Umbilical cord (tissue), 2 donors: ENCODE data around the gene TMEM171. TPM values are rescaled to one million over a fixed set of nuclear protein-coding genes. Genes with fewer than 3 reads are reported as not detected.

ENCODE experiments used
- DNase-seq: peaks from one replicate; pipeline ENCODE4 v3.0.0-alpha.2; 2015; ENCODE audit warnings: low spot score
- total RNA-seq: library from RNA; depleted of rRNA; stranded (reverse); fragments of >200 nt; gene quantifications from one replicate; pipeline ENCODE4 v1.2.3, GENCODE V29; 2014; ENCODE audit warnings: low replicate concordance; ENCODE audit not compliant: insufficient read depth

Gene TMEM171, protein sequence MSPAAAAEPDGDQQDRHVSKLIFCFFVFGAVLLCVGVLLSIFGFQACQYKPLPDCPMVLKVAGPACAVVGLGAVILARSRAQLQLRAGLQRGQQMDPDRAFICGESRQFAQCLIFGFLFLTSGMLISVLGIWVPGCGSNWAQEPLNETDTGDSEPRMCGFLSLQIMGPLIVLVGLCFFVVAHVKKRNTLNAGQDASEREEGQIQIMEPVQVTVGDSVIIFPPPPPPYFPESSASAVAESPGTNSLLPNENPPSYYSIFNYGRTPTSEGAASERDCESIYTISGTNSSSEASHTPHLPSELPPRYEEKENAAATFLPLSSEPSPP
- total RNA-seq = 1.7 TPM

GRCh38 chr5:73120222-73121118 lies at the start of gene TMEM171:
TSS of gene TMEM171 (plus strand) at chr5:73120575. CDS start at chr5:73123374, 2,799 bp downstream.
- peak; percentile 20 for DNase-seq

DNA sequence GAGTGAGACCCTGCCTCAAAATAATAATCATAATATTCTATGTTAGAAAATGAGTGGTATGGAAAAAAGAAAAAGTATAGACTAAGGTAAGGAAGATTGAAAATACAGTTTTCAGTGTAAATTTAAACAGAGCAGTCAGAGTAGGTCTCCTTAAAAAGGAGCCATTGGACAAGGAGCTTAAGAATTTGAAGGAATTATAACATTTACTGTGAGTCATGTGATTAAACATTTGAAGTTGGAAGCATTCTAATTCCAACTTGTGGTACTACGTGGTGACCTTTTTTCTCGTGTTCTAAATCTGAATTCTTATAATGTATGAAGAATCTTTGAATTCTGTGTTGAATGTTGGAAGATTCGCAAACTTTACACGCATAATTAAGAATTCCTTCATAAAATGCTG lies 39.3 kb upstream of the TMEM171 start:
- no peak for DNase-seq

DNA sequence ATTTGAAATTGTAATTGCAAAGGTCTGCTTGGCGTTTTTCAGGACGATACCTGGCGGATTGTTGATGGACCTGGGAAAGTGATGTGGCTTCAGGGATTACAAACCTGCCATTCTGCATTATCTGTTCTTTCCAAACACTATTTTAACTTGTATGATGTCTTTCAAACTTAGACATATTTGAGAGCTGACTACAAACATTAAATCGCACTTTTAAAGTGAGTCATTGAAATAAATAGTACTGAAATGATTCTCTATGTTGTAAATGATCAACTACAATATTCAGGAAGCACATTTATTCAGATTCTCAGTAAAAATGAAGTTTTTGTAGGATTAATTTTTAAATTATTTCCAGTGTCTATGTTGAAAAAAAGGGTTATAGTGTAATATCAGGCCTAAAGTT lies 32.3 kb upstream of the TMEM171 start:
- DNase-seq = no peak

DNA sequence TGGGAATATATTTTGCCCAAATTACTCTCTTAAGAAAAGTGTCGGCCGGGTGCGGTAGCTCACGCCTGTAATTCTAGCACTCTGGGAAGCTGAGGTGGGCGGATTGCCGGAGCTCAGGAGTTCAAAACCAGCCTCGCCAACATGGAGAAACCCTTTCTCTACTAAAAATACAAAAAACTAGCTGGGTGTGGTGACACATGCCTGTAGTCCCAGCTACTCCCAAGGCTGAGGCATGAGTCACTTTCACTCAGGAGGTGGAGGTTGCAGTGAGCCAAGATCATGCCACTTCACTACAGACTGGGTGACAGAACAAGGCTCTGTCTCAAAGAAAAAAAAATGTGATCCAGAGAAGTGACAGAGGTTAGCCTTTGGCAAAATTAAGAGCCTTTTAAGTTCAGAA lies 26.4 kb upstream of the TMEM171 start:
- DNase-seq = peak; percentile 6

GRCh38 chr5:73094415-73094814 lies 26.0 kb upstream of the TMEM171 start:
- no peak for DNase-seq

GRCh38 chr5:73095564-73096238 lies 24.7 kb upstream of the TMEM171 start:
- DNase-seq = no peak

DNA sequence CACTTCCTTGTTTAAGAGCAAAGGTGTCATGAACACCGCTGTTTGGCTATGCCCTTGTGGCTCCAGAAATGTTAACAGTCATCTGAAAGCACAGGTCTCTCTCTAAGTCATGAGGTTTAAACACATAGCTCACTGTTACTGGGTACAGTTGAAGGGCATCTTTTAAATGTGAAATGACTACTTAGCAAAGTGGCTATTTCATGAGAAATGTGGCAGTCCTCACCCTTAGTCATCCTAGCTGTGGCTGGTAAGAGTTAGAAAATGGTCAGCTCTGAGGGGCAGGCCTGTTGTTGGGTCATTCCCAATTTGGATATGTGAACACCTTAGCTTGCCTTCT lies 24.2 kb upstream of the TMEM171 start:
- no peak for DNase-seq

- no peak for DNase-seq
These were observed 22.6 kb upstream of the TMEM171 start for GRCh38 chr5:73097740-73098139.

GRCh38 chr5:73100109-73100508 lies 20.3 kb upstream of the TMEM171 start:
- no peak for DNase-seq

DNA sequence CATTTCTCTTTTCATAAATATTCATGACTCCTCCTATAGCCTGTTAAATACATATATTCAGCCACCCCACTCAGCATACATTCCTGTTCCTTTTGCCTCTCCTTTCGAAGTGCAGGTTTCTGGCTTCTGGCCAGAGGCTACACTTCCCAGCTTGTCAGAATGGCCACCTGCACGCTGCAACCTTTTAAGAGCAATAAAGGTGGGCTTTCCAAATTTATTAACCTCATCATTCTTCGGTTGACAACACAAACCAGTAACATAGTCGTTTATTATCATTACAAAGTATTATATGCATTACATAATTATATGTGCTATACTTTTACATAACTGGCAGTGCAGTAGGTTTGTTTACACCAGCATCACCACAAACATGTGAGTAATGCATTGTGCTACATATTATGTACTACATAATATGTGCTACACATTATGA lies 16.5 kb upstream of the TMEM171 start:
- DNase-seq = no peak

DNA sequence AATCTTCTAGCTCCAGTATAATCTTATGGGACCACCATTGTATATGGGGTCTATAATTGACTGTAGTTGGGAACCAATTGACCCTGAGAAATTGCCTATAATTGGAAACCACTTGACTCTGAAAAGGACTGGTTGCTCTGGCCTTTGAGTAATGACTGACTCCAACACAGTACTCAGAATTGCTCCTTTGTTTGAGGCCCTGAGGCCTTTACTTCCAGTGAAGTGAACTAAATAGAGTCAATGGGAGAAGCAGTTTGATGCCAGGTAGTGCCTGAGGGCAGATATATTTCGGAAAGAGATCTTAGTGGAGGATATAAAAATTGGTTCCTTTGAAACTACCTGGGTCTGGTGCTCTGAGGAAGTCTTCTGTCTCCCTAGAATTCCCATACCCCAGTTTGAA lies 16.0 kb upstream of the TMEM171 start:
- DNase-seq = no peak

DNA sequence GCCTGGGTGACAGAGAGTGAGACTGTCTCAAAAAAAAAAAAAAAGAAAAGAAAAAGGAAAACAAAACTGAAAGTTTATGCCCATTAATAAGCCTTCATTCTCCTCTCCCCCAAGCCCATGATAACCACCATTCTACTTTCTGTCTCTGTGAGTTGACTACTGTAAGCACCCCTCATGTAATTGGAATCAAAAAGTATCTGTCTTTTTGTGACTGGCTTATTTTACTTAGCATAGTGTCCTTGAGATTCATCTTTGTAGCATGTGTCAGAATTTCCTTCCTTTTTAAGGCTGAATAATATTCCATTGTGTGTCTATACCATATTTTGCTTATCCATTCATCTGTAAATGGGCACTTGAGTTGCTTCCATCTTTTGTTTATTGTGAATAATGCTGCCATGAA lies 14.0 kb upstream of the TMEM171 start:
- DNase-seq = no peak

DNA sequence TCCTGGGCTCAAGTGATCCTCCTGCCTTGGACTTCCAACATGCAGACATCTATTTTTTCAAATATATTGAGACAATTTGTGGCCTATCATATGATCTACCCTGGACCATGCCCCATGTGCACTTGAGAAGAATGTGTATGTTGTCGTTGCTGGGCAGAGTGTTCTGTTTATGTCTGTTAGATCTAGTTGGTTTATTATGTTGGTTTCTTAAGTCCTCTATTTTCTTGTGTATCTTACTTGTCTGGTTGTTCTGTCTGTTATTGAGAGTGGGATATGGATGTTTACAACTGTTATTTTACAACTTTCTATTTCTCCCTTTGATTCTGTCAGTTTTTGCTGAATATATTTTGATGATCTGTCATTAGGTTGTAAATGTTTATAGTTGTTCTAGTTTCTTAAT lies 10.2 kb upstream of the TMEM171 start:
- no peak for DNase-seq

DNA sequence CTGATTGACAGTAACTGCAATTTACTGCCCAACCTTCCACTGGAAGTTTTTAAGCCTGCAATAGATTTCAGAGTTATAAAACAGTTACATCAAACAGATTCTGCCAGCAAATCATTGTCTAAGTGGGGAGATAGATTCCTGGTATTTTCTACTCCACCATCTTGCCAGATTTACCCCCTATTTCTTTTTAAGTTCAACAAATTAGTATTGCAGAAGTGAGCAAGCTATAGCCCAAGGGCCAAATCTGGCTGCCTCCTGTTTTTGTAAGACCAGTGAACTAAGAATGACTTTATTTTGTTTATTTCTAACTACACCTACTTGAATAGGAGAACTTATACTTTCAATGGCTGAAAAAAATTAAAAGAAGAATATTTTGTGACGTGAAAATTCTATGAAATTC lies 8.8 kb upstream of the TMEM171 start:
- DNase-seq = no peak

DNA sequence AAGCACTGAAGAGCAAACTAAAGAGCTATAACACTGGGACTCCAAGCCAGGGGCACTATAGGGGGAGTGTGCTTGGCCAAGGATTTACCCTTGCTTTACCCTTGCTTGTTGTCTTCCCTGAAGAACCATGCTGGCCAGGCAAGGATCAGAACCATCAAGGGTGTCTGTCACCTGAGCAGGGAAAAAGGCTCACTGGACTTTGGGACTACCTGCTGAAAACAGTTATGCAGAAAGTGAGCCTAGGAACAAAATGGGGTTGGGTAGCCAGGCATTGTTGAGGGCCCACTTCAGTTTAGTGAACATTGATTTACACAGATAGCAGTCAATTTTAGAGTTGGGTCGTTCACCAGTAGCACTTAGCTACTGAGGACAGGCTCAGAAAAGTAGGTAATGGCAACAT lies 8.0 kb upstream of the TMEM171 start:
- no peak for DNase-seq

- DNase-seq = no peak
These were observed 6.2 kb upstream of the TMEM171 start for GRCh38 chr5:73114044-73114688.

- peak; percentile 53 for DNase-seq
These were observed 4.8 kb upstream of the TMEM171 start for GRCh38 chr5:73115399-73116051.

- no peak for DNase-seq
These were observed 3.9 kb upstream of the TMEM171 start for GRCh38 chr5:73116506-73116905.

- DNase-seq = no peak
These were observed 3.2 kb upstream of the TMEM171 start for GRCh38 chr5:73117088-73117740.

GRCh38 chr5:73118391-73118973 lies 1.9 kb upstream of the TMEM171 start:
- DNase-seq = no peak
